Measurements from ENCODE around the gene USP7. TPM values are rescaled to one million over a fixed set of nuclear protein-coding genes. Genes with fewer than 3 reads are reported as not detected.
A peak's percentile ranks its signal among the peaks of the same experiment; 100 is the strongest.

Gene USP7
- total and polyA plus RNA-seq, 4 donors = 19.7 to 174 (median 56.0) TPM

DNA sequence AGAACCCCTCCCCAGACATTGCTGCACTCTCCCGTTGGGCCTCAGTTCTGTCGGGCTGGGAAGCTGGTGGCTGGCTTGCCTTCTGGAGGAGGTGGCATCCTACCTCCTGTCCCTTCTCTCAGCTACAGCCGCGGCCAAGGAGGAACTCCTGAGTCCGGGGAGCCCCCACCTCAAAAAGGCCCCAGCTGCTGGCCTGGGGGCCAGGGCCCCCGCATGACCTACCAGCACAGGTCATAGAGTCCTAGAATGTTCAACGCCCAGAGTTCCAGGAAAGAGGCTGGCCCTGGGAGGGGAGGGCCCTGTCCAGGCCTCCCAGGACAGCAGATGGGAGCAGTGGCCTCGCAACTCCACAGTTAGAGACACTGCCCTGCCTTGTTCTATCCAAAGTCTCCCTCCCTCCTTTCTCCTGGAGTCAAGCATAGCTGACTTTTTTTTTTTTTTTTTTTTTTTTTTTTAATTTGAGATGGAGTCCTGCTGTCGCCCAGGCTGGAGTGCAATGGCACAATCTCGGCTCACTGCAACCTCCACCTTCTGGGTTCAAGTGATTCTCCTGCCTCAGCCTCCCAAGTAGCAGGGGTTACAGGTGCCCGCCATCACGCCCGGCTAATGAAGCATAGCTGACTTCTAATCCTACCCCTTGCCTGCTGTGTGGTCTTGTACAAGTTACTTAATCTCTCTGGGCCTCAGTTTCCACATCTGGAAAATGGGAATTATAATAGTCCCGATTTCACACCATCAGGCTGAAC, 102.0 kb downstream of the USP7 start:
- TF ChIP-seq, protein P1, sequence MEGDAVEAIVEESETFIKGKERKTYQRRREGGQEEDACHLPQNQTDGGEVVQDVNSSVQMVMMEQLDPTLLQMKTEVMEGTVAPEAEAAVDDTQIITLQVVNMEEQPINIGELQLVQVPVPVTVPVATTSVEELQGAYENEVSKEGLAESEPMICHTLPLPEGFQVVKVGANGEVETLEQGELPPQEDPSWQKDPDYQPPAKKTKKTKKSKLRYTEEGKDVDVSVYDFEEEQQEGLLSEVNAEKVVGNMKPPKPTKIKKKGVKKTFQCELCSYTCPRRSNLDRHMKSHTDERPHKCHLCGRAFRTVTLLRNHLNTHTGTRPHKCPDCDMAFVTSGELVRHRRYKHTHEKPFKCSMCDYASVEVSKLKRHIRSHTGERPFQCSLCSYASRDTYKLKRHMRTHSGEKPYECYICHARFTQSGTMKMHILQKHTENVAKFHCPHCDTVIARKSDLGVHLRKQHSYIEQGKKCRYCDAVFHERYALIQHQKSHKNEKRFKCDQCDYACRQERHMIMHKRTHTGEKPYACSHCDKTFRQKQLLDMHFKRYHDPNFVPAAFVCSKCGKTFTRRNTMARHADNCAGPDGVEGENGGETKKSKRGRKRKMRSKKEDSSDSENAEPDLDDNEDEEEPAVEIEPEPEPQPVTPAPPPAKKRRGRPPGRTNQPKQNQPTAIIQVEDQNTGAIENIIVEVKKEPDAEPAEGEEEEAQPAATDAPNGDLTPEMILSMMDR (IDR thresholded peaks at IDR 0.05; ENCODE audit: control extremely low read depth, extremely low read depth) = no peak
- no peak overlapping the region for H3K4me3 ChIP-seq
- no peaks in the 10 kb centered on the region for H3K27me3 ChIP-seq (ENCODE audit: control insufficient read depth in 3 of 3, insufficient read depth in 3 of 3, low read length in 2 of 3)
- peak overlapping the region in 1 of 2 donors; percentile 84 for H3K27ac ChIP-seq (ENCODE audit: low read depth in 1 of 2, low read length in 1 of 2)
- H3K36me3 ChIP-seq (ENCODE audit: control insufficient read depth in 4 of 4, insufficient read depth in 4 of 4, low read length in 4 of 4) = peaks cover 0 to 21% (median 15%) of the 10 kb centered on the region in 4 donors
- 68% methylated on average over 14 of the region's 14 CpGs for WGBS, 2 donors
- no peaks in the 10 kb centered on the region for H3K9me3 ChIP-seq (ENCODE audit: control insufficient read depth in 4 of 4, insufficient read depth in 3 of 4, low read length in 3 of 4)
- no peak overlapping the region for H3K9ac ChIP-seq (ENCODE audit: insufficient read depth in 1 of 2, low read length in 2 of 2)
- ATAC-seq (ENCODE audit: insufficient read depth, low FRiP score) (no peak), DNase-seq (peak; percentile 39 to 67 (median 50))
- peaks cover 0 to 51% (median 13%) of the 10 kb centered on the region in 5 donors for H3K4me1 ChIP-seq (ENCODE audit: control insufficient read depth in 5 of 5, insufficient read depth in 5 of 5, low read length in 5 of 5)

DNA sequence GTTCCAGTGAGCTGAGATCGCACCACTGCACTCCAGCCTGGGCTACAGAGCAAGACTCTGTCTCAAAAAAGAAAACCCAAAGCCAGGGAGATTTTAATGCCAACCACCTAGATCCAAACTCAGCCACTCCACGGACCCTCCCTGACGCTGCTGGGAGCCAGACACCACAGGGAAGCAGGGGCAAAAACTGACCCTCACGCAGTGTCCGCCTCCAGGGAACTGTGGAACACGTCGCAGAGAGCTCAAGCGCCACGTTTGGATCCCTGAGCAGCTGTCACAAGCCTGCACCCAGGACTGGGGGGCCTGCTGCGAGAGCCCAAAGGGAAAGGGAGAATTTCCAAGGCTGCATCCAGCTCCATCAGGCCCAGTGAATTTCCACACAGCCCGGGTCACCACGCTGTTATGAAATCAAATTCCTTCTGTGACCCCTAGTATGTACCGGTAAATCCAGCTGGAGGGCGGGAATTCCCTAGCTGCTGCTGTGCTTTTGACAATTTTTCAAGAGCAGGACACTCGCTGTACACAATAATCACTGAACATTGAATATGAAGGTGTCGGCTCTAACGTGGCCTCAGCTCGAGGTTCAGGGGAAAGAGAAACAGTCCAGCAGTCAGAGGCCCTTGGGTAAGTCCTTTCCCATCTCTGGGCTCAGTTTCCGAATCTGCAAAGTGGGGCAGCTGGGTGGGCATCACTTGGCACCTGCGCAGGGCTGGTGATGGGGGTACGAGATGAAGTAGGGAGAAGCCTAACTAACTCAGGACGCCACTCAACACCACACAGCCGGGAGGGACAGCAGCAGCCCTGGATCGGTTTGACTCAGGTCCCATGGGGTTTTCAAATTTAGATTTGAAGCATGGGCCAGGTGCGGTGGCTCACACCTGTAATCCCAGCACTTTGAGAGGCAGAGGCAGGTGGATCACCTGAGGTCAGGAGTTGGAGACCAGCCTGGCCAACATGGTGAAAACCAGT, 103.5 kb downstream of the USP7 start:
- DNase-seq = peak in 2 of 3 donors; percentile 50 to 61
- Histone ChIP-seq H3K9ac (ENCODE audit: insufficient read depth in 1 of 2, low read length in 2 of 2) (no peak overlapping the region), H3K4me1 (ENCODE audit: control insufficient read depth in 5 of 5, insufficient read depth in 5 of 5, low read length in 5 of 5) (peaks cover 0 to 45% (median 13%) of the 10 kb centered on the region in 5 donors), H3K27me3 (ENCODE audit: control insufficient read depth in 3 of 3, insufficient read depth in 3 of 3, low read length in 2 of 3) (no peaks in the 10 kb centered on the region), H3K36me3 (ENCODE audit: control insufficient read depth in 4 of 4, insufficient read depth in 4 of 4, low read length in 4 of 4) (peaks cover 0 to 34% (median 24%) of the 10 kb centered on the region in 4 donors), H3K27ac (ENCODE audit: low read depth in 1 of 2, low read length in 1 of 2) (peak overlapping the region in 1 of 2 donors; percentile 72), H3K4me3 (no peak overlapping the region), H3K9me3 (ENCODE audit: control insufficient read depth in 4 of 4, insufficient read depth in 3 of 4, low read length in 3 of 4) (no peaks in the 10 kb centered on the region)
- no peak for ATAC-seq (ENCODE audit: insufficient read depth, low FRiP score)
- WGBS, 2 donors = 63 to 71% methylated on average over 25 of the region's 25 CpGs
- TF ChIP-seq, protein P1 (IDR thresholded peaks at IDR 0.05; ENCODE audit: control extremely low read depth, extremely low read depth) = no peak

DNA sequence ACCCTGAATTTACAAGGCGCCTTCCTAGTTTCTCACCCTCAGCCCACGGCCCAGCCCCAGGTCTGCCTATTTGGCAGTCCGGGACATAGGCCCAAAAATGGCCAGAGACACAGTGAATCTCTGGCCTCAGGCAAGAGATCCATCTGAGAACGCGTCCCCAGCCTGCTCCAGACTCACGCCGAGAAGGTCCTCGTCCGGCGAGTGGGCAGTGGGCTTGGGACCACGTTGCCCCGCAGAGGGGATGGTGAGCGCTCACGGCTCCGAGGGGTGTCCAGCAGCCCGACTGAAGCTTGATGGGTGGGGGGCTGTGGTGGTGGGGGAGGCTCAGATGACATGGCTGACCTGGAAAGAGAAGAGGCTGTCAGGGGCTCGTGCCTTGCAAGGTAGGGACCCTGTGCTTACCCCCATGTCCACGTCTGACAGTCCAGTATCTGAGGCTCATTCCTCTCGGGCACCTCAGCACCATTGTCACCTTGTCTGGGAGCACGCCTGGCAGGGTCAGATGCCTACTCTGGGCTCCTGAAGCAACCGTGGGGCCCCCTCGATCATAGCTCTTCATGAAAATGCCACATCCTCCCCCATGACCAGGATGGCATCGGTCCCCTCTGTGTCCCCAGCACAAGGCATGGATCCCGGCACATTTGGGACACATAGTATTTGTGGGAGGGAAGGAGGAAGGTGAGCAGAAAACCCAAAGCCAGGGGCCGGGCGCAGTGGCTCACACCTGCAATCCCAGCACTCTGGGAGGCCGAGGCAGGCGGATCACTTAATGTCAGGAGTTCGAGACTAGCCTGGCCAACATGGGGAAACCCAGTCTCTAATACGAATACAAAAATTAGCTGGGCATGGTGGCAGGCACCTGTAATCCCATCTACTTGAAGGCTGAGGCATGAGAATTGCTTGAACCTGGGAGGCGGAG, 104.5 kb downstream of the USP7 start:
- no peak for ATAC-seq (ENCODE audit: insufficient read depth, low FRiP score)
- peak overlapping the region in 1 of 2 donors; percentile 72 for H3K27ac ChIP-seq (ENCODE audit: low read depth in 1 of 2, low read length in 1 of 2)

More for the DNA sequence above, 104.5 kb downstream of the USP7 start:
- WGBS, 2 donors = 92 to 93% methylated on average over 31 of the region's 31 CpGs
- no peaks in the 10 kb centered on the region for H3K9me3 ChIP-seq (ENCODE audit: control insufficient read depth in 4 of 4, insufficient read depth in 3 of 4, low read length in 3 of 4)
- H3K4me1 ChIP-seq (ENCODE audit: control insufficient read depth in 5 of 5, insufficient read depth in 5 of 5, low read length in 5 of 5) = peaks cover 0 to 39% (median 9%) of the 10 kb centered on the region in 5 donors
- no peaks in the 10 kb centered on the region for H3K27me3 ChIP-seq (ENCODE audit: control insufficient read depth in 3 of 3, insufficient read depth in 3 of 3, low read length in 2 of 3)
- no peak overlapping the region for H3K9ac ChIP-seq (ENCODE audit: insufficient read depth in 1 of 2, low read length in 2 of 2)
- peaks cover 0 to 41% (median 29%) of the 10 kb centered on the region in 4 donors for H3K36me3 ChIP-seq (ENCODE audit: control insufficient read depth in 4 of 4, insufficient read depth in 4 of 4, low read length in 4 of 4)
- H3K4me3 ChIP-seq = no peak overlapping the region
- no peak for DNase-seq
- TF ChIP-seq, protein P1 (IDR thresholded peaks at IDR 0.05; ENCODE audit: control extremely low read depth, extremely low read depth) = no peak

Measured in lung (tissue), 12 donors.